ENCODE data around the gene STMN3.
"Not testable (repeated sequence)": the region's sequence is repeated elsewhere in the genome, so short reads cannot be mapped to it uniquely, and the experiment has no call there.

The STMN3 gene

DNA sequence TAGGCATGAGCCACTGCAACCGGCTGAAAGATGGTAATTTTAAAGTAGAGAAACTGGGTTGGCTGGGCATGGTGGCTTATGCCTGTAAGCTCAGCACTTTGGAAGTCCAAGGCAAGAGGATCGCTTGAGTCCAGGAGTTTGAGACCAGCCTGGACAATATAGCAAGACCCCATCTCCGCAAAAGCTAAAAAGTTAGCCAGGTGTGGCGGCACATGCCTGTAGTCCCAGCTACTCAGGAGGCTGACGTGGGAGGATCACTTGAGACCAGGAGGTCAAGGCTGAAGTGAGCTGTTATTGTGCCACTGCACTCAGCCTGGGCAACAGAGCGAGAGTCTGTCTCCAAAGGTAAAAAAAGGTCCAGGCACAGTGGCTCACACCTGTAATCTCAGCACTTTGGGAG lies 22.3 kb downstream of the STMN3 start:
- not testable (repeated sequence) for DNase-seq

- DNase-seq = peak; percentile 66 to 67
These were observed 24.8 kb downstream of the STMN3 start for GRCh38 chr20:63628246-63628975.

DNA sequence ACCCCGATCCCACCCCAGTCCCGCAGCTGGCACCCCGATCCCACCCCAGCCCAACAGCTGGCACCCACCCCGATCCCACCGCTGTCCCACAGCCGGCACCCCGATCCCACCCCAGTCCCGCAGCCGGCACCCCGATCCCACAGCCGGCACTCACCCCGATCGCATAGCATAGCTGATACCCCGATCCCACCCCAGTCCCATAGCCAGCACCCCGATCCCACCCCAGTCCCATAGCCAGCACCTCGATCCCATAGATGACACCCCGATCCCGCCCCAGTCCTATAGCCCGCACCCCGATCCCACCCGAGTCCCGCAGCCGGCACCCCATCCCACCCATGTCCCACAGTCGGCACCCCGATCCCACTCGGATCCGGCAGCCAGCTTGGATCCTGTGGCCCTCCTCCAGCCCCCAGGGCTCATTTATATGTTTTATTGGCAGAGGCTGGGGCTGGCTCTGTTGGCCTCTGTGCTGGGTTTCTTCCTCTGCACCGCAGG lies 25.4 kb downstream of the STMN3 start:
- no peak for DNase-seq

DNA sequence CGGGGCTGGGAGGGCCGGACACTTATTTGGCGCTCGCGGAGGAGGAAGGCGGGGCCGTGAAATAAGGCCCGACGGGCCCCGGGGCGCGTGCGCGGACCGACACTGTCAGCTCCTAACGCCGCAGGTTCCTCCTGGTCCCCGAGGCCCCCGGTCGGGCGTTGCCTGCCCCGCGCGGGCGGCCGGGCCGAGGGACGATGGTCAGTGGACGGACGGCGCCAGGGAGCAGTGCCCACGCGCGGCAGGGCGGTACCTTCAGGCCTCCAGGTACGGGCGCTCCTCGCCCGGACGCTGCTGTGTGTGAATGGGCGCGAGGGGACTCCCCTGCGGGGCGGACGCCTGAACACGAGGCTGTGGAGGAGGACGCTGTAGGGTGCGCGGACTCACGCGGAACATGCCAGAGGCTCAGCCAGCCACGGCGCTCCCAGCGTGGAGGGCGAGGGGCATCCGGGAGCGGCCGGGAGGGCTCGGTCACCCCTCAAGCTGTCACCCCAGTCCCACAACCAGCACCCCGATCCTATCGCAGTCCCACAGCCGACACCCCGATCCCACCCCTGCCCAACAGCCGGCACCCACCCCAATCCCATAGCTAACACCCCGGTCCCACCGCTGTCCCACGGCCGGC lies 26.0 kb downstream of the STMN3 start:
- peak; percentile 95 for DNase-seq

DNA sequence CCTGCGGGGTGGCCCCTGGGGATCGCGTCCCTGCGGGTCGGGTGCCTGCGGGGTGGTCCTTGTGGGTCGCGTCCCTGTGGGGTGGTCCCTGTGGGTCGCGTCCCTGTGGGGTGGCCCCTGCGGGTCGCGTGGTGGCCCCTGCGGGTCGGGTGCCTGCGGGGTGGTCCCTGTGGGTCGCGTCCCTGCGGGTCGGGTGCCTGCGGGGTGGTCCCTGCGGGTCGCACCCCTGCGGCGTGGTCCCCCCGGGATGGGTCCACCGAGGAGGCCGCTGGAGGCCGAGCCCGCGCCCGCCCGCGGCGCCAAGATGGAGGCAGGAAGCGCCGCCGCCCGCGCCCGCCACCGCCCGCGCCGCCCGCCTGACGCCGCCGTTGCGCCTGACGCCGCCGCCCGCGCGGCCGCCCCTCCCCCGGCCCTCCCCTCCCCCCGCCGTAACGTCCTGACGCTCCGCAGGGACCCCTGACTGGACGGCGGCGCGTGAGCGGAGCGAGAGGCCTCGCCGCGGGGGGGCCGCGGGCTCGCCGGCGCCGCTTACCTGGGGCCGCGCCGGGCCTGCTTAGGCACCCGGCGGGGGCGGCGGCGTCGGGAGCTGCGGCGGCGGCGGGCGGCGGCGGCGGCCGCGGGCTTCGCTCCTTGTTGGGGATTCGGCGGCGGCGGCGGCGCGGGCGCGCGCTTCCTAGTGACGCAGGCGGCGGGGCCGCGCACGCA lies 26.6 kb downstream of the STMN3 start, which contains the start of gene GMEB2:
Gene GMEB2 (minus strand): TSS at position 678 of the 705 bp plus-strand sequence. CDS start 7,704 bp downstream, outside the sequence.
- no peak for DNase-seq

DNA sequence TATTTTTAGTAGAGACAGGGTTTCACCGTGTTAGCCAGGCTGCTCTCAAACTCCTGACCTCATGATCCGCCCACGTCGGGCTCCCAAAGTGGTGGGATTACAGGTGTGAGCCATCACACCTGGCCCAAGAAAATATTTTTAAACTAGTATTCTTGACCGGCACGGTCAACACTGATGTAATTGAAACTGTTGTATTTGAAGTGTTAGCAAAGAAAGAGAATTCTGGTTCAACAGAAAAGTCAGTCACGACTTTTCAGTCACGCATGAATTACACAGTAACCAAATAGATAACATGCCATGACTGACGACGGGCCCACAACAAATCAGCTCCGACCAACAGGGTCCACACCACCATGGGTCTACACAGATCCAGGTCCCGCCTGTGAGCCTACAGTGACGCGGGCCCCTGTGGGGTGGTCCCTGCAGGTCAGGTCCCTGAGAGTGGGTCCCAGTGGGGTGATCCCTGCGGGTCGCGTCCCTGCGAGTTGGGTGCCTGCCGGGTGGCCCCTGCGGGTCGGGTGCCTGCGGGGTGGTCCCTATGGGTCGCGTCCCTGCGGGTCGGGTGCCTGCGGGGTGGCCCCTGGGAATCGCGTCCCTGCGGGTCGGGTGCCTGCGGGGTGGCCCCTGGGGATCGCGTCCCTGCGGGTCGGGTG lies 27.3 kb downstream of the STMN3 start:
- peak; percentile 34 to 49 for DNase-seq

DNA sequence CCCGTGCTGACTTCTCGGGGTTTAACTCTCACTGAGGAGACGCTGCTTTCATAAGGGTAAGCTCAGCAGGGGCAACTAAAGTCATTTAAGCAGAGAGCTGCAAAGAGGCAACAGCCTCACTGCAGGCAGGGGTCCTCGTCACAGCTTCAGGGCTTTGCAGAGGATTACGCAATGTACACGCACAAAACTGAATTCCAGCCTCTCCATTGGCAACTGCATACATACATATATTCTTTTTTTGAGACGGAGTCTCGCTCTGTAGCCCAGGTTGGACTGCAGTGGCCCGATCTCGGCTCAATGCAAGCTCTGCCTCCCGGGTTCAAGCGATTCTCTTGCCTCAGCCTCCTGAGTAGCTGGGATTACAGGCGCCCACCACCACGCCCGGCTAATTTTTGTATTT lies 28.7 kb downstream of the STMN3 start:
- DNase-seq = no peak

DNA sequence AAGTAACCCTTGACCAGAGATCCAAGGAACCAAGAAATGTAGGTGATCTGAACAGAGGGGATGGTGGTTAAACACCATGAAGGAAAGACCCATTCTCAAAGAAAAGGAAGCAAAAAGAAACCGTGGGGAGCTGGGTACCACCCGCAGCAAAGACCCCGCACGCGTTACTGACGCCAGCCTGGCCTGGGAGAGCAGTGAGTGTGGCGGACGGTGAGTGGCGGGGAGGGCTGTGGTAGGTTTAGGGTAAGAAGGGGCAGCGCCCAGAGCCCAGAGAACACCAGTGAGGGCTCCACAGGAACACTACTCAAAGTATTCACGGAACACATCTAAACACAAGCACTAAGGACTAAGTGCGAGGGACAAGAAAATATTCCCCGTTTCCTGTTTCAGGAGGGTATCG lies 30.5 kb downstream of the STMN3 start:
- no peak for DNase-seq

DNA sequence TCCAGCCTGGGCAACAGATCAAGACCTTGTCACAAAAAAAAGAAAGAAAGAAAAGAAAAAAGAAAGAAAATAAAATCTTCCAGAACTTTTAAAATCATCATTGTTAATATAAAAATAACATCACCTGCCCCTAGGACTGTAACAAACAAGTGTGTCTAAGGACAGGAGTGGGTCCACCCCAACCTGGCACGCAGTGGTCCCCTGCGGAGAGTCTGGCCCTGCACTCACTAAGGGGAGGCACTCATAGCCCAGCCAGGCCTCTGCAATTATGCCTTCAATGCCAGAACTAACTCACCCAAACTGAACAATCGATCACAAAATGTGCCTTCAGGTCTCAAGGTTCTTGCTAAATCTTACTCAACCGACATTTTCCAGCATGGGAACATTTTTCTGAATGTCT lies 31.1 kb downstream of the STMN3 start:
- DNase-seq = no peak

GRCh38 chr20:63620991-63621390 lies 32.2 kb downstream of the STMN3 start:
- DNase-seq = no peak

- DNase-seq = no peak
These were observed 33.7 kb downstream of the STMN3 start for GRCh38 chr20:63619505-63619904.

DNA sequence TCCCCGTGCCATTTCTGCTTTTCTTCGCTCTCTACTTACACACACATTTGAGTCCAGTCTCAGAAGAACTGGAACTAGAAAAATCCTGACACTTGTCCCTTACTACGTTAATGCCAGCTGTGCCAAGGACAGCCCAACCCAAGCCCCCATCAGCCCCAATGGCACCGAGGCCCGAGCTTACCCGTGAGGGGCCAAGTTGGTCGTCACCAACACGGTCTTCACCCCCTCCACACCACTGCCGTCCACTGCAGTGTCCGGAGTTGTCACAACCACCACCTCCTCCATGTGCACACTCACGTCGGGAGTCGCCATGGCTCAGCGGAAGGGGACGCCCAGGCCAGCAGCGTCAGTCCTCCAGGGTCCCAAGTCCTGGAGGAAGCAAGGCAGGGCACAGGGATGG lies 34.1 kb downstream of the STMN3 start:
- DNase-seq = no peak

- no peak for DNase-seq
These were observed 34.8 kb downstream of the STMN3 start for GRCh38 chr20:63618291-63618980.

- no peak for DNase-seq
These were observed 35.4 kb downstream of the STMN3 start for GRCh38 chr20:63617876-63618265.

- DNase-seq = no peak
These were observed 35.9 kb downstream of the STMN3 start for GRCh38 chr20:63617092-63617875.

DNA sequence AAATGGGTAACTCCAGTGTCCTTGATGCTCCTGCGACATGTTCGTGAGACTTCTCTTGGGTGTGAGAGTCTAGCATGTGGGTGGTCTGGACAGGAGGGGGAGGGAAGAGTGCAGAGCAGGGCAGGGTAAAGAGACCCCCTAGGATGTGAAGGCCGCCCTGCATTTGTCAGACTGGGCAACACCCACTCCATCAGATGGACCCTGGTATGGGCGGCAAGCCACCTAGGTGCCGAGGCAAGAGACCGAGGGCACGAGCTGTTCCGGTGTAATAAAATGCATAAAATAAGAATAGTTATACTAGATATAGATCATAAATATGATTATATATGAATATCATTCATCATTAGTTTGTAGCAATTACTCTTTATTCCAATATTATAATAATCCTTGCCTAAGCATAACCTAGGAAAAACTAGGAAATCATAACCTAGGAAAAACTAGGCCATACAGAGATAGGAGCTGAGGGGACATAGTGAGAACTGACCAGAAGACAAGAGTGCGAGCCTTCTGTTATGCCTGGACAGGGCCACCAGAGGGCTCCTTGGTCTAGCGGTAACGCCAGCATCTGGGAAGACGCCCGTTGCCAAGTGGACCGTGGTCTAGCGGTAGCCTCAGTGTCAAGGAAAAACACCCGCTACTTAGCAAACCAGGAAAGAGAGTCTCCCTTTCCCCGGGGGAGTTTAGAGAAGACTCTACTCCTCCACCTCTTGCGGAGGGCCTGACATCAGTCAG lies 39.2 kb downstream of the STMN3 start:
- peak in 1 of 2 donors; percentile 20 for DNase-seq

- peak; percentile 14 to 59 for DNase-seq
These were observed 40.8 kb downstream of the STMN3 start for GRCh38 chr20:63612276-63612931.

- no peak for DNase-seq
These were observed 41.6 kb downstream of the STMN3 start for GRCh38 chr20:63611646-63612045.

GRCh38 chr20:63610581-63611435 lies 42.4 kb downstream of the STMN3 start:
- DNase-seq = no peak
